Lower lobe of right lung (tissue), 2 donors: ENCODE data around the gene VEPH1. TPM values are rescaled to one million over a fixed set of nuclear protein-coding genes. Genes with fewer than 3 reads are reported as not detected.

ENCODE experiments used
- ATAC-seq, 2 donors: fragments of 200-7000 bp; cut with Tn5 transposase; one replicate each; pipeline ENCODE4 v1.9.1; 2020 to 2022; ENCODE audit warnings: mild to moderate bottlenecking in 2 of 2, moderate library complexity in 2 of 2
- DNase-seq: peaks from one replicate; pipeline ENCODE4 v3.0.0-alpha.2; 2020
- H3K27ac ChIP-seq: fragments of 200-600 bp; one replicate; pipeline ENCODE4 v1.8.0; 2022
- H3K27me3 ChIP-seq: fragments of 200-600 bp; one replicate; pipeline ENCODE4 v1.8.0; 2022; ENCODE audit warnings: low read depth
- H3K36me3 ChIP-seq: fragments of 200-600 bp; one replicate; pipeline ENCODE4 v1.8.0; 2022; ENCODE audit warnings: mild to moderate bottlenecking
- H3K4me1 ChIP-seq: fragments of 200-600 bp; one replicate; pipeline ENCODE4 v1.8.0; 2022
- H3K4me3 ChIP-seq: fragments of 200-600 bp; one replicate; pipeline ENCODE4 v1.8.0; 2022; ENCODE audit warnings: mild to moderate bottlenecking
- H3K9me3 ChIP-seq: fragments of 200-600 bp; one replicate; pipeline ENCODE4 v1.8.0; 2022
- intact Hi-C: fragments of 100-400 bp; cut with DNase I; formaldehyde crosslinking; loops from one replicate; pipeline ENCODE4 v1.11.0; 2022
- total RNA-seq: library from RNA; stranded (reverse); fragmentation: NEBNext Ultra II Directional; extraction: Animal tissue kit (Norgen Biotek cat#: 25700); gene quantifications from one replicate; pipeline ENCODE4 v1.2.1, GENCODE V29; 2021
- TF ChIP-seq, protein P1 (sequence below): fragments of 200-600 bp; IDR thresholded peaks from one replicate; pipeline ENCODE4 v1.8.0; 2022; ENCODE audit warnings: antibody characterized with exemption, mild to moderate bottlenecking
- donor health status: DM: no; HTN: yes; CAD: no; lungs with severe emphysema.

Gene VEPH1
- total RNA-seq, 1 donor from 2014 or later = 116 TPM

DNA sequence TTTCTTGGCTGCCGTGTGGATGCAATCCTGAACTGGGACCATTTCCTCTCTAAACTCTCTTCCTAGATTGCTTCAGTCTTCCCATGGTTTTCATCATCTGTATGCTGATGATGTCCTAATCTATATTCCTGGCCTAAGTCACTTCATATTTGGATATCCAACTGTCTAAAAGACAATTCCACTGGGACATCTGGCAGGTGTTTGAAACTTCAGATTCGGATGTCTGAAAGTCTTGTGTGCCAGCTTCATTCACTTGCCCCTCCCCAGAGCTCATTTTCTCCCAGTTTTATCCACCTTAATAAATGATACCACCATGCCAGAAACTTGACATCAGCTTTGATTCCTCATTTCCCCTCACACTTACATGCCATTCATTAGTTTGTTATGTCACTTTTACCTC is 201.5 kb downstream of the VEPH1 start:
- Histone ChIP-seq H3K4me1 (no peaks in the 10 kb centered on the region), H3K27ac (no peak overlapping the region), H3K36me3 (no peaks in the 10 kb centered on the region), H3K9me3 (no peaks in the 10 kb centered on the region), H3K4me3 (no peak overlapping the region), H3K27me3 (no peaks in the 10 kb centered on the region)
- no peak for ATAC-seq
- TF ChIP-seq, protein P1, sequence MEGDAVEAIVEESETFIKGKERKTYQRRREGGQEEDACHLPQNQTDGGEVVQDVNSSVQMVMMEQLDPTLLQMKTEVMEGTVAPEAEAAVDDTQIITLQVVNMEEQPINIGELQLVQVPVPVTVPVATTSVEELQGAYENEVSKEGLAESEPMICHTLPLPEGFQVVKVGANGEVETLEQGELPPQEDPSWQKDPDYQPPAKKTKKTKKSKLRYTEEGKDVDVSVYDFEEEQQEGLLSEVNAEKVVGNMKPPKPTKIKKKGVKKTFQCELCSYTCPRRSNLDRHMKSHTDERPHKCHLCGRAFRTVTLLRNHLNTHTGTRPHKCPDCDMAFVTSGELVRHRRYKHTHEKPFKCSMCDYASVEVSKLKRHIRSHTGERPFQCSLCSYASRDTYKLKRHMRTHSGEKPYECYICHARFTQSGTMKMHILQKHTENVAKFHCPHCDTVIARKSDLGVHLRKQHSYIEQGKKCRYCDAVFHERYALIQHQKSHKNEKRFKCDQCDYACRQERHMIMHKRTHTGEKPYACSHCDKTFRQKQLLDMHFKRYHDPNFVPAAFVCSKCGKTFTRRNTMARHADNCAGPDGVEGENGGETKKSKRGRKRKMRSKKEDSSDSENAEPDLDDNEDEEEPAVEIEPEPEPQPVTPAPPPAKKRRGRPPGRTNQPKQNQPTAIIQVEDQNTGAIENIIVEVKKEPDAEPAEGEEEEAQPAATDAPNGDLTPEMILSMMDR = no peak
- intact Hi-C loops = no loop called here
- no peak for DNase-seq

DNA sequence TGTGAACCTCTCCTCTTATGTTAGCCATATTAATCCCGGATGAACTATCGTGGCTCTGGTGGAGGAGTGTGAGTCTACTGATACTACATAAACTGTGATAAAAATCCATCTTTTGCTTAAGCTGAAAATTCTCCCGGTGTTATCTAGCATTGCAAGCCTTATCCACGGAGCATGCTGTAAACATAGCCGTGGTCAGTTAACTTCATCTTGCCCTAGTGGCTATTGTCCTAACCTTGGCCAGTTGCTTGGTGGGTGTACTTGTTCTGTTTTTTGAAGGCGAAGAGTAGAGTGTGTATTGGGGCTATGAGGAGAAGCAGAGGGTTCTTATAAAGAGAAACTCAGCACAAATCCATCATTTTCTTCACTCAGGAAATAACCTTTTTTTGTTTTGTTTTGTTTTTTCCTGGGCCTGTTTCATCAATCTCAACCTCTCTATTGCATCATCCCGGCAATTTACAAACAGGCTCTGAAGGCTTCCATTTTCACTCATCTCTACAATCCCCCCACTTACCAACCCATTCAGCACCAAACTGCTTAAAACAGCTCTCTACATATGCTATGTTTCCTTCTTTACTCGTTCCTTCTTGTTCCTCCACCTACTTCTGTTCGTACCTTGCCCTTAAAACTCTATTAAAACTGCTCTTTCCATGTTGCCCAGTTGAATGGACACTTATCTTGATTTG is 202.1 kb downstream of the VEPH1 start:
- Histone ChIP-seq H3K9me3 (no peaks in the 10 kb centered on the region), H3K27me3 (no peaks in the 10 kb centered on the region), H3K4me3 (no peak overlapping the region), H3K4me1 (no peaks in the 10 kb centered on the region), H3K27ac (no peak overlapping the region), H3K36me3 (no peaks in the 10 kb centered on the region)
- TF ChIP-seq, protein P1 = no peak
- DNase-seq = no peak
- ATAC-seq = no peak
- intact Hi-C loops = no loop called here

DNA sequence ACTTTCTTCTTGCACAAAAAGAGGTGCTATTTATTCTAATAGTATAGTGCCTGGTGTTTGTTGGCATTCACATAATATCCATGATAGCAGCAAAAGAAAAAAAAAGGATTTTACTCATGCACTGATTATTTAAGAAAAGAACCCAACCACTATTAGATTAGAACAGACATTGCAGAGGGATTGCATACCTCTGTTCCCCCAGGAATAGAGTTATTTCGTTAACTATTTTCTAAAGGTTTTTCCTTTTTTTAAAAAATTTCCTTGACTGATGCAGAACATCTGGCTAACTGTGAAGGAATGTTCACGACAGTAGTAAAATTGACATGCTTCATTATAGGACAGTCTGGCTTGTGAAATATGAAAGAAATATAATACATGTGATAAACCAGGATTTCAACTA is 203.1 kb downstream of the VEPH1 start:
- ATAC-seq (no peak), DNase-seq (no peak)
- intact Hi-C loops = no loop called here
- H3K27me3 ChIP-seq = no peaks in the 10 kb centered on the region
- no peak overlapping the region for H3K27ac ChIP-seq
- TF ChIP-seq, protein P1 = no peak
- no peaks in the 10 kb centered on the region for H3K9me3 ChIP-seq
- no peaks in the 10 kb centered on the region for H3K36me3 ChIP-seq
- H3K4me1 ChIP-seq = no peaks in the 10 kb centered on the region
- H3K4me3 ChIP-seq = no peak overlapping the region

DNA sequence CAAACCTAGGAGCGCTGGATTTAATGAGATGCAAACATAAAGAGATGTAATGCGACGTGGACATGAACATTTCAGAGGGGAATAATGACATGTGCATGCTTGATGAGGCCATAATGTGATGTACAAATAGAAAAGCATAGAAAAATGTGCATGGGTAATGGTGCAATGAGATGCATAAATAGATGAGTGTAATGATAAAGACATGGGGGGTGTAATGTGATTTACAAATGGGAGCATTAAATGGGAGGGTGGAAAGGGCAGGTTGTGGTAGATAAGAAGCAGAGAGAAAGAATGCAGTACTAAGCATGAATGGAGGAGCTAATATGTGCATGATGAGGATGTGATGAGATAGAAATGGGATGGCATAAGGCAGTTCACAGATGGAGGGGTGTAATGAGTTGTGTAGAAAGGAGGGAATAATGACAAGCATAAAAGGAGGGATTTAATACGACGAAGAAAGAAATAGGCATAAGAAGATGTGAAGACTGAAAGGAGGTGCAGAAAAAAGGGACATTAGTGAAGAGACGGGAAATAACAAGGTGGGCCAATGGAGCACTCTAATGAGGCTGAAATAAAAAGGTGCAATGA is 205.8 kb downstream of the VEPH1 start:
- DNase-seq (no peak), ATAC-seq (no peak)
- Histone ChIP-seq H3K27ac (no peak overlapping the region), H3K9me3 (no peaks in the 10 kb centered on the region), H3K36me3 (no peaks in the 10 kb centered on the region), H3K27me3 (no peaks in the 10 kb centered on the region), H3K4me1 (no peaks in the 10 kb centered on the region), H3K4me3 (no peak overlapping the region)
- intact Hi-C loops = no loop called here
- TF ChIP-seq, protein P1 = no peak

DNA sequence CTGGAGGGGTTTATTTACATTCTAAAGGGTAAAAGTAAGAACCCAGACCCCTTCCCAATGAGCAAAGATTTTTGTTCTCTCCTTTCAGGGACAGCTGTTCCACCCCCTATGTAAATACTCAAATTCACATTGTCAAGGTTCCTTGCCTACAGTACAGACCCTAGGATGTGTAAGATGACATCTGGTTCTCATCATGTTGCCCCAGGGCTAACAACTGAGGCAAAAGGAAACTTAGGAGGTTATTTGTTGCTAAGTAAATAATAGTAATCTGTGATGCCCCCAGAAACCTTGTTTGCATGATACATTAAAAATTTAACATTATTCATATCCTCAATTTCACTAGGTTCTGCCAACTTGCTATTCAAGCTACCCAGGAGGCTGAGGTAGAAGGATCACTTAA is 208.3 kb downstream of the VEPH1 start:
- intact Hi-C loops = no loop called here
- ATAC-seq (no peak), DNase-seq (no peak)
- no peaks in the 10 kb centered on the region for H3K36me3 ChIP-seq
- H3K4me3 ChIP-seq = no peak overlapping the region
- TF ChIP-seq, protein P1 = no peak
- H3K4me1 ChIP-seq = no peaks in the 10 kb centered on the region
- H3K27ac ChIP-seq = no peak overlapping the region
- H3K9me3 ChIP-seq = no peaks in the 10 kb centered on the region
- H3K27me3 ChIP-seq = no peaks in the 10 kb centered on the region
